SW480 (cell line): ENCODE measurements around the gene NXPH1.

Source experiments
- DNase-seq: peaks from one replicate; pipeline ENCODE4 v3.0.0-alpha.2; 2016; ENCODE audit warnings: low spot score

The NXPH1 gene

GRCh38 chr7:8597565-8597964, 164.2 kb downstream of the NXPH1 start:
- no peak for DNase-seq

DNA sequence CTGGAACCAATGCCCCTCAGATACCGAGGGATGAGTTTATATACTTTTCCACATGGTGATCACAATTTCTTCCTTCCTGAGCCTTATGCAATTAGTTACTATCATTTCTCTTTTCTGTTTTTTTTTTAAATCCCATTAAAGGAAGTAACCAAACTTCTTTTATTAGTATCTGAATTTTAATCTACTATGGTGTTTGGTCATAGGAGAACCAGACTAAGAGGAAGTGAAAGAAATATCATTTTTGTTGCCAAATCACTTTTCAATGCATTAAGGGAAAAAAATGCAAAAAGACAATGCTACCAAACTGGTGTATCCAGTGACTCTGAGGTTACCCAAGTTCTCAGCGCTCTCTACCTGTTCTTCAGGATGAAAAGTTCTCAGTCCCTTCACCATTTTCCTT, 167.7 kb downstream of the NXPH1 start:
- DNase-seq, result no peak

DNA sequence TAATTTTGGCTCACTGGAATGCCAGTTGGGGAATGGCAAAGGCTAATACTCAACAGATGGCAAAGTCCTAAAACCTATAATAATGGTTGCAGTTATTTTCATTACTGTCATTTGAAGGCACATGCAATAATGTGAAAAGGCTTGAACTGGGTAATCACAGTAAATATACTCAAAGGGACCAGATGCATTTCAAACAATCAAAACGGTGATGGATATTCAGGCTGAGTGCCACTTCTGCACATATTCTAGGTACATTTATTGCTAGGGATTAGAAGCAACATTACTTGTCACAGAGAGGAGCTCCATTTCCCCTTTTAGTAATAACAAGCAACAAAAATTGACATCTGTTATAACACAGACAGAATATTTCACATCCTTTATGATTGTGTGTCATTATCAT, 171.8 kb downstream of the NXPH1 start:
- DNase-seq, result no peak

- DNase-seq, result no peak
These were observed 179.2 kb downstream of the NXPH1 start for GRCh38 chr7:8612584-8612983.

DNA sequence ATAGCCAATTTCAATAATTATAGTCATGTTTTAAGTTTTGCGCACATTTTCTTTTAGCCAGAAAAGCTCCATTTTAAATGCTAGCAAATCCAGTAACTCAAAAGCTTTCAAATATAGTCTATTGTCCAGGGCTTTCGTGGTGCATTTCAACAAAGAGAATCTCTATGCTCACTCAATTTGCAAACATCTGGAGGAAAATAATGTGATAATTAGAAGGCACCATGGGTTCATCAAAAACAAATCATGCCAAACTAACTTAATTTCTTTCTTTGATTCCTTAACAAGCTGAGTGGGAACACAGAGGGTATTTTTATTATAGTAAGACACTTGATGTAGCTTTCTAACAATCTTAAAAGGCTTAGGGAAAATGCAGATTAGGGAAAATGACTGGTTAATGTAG, 179.8 kb downstream of the NXPH1 start:
- DNase-seq, result no peak

DNA sequence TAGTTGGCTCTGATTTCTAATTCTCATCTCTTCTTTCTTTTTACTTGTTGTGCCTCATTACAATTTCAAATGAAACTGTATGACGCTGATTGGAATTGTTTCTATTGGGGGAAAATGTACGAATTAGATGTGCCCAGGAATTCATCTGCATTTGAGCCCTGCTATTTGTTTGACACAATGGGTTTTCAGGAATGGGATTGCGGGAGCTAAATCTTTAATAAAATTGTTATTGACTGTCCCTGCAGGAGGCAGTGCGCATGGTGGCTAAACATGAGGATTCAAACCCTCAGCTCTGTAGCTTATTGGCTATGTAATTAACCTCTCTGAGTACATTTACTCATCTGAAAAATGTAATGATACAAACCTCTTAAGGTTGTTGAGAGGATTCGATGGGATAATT, 181.6 kb downstream of the NXPH1 start:
- DNase-seq, result no peak

DNA sequence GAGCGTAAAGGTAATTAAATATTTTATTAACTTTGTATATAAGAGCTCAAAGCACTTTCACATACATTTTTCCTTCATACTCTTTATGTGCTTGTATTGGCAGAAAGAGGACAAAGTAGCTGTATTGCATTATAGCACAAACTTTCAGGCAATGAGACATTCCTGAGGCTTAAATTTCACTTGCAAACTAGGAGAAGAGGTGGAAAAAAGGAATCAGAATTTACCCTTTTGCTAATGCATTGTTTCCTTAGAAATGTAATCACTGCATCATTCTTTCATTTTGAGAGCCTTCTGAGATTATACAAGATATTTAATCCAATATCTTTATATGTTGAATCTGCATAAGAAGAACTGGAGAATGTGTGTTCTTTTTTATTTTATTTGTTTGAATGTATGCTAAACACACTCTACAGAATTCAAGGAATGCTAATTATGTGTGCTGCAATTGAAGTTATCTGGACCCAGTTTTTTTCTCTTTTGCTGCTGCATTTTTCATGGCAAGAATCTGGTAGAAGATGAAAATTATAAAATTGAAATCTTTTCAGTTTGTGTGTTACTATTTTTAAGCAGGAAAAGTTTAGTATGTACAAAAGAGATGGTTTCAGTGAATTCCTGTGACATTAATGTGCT, 185.1 kb downstream of the NXPH1 start:
- no peak for DNase-seq

DNA sequence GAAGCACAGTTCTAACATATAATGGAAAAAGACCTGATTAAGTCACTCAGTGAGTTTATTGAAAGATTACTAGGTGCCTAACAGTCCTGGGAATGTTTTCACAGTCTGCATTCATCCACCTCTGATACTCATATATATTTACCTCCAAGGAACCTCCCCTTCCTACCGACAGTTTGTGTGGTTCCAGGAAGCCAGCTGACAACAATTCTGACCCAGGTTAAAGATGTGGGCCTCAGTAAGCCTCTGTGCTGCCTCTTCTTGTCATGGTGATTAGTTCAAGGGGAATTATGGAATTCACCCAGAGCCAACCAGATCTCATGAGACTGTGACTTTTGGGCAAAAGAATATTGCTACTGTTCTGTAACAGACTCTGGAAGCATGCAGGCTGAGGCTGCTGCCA, 186.8 kb downstream of the NXPH1 start:
- no peak for DNase-seq

GRCh38 chr7:8625612-8626011, 192.2 kb downstream of the NXPH1 start:
- DNase-seq, result no peak

- DNase-seq, result no peak
These were observed 193.9 kb downstream of the NXPH1 start for GRCh38 chr7:8627325-8627724.

- DNase-seq, result no peak
These were observed 195.2 kb downstream of the NXPH1 start for GRCh38 chr7:8628656-8629055.

GRCh38 chr7:8629504-8629903, 196.1 kb downstream of the NXPH1 start:
- no peak for DNase-seq

DNA sequence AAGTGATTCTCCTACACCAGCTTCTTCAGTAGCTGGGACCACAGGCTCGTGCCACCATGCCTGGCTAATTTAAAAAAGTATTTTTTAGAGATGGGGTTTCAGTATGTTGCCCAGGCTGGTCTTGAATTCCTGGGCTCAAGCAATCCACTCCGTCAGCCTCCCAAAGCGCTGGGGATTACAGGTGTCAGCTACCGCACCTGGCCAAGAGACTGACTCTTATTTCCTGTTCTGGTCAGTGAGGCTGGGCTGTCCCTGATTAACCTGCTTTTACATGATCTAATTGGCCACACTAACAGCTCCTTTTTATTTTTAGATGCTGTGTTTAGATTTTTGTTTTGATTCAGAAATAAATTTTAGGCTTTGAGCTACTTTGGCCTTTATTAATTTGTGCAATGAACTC, 203.9 kb downstream of the NXPH1 start:
- DNase-seq, result no peak

DNA sequence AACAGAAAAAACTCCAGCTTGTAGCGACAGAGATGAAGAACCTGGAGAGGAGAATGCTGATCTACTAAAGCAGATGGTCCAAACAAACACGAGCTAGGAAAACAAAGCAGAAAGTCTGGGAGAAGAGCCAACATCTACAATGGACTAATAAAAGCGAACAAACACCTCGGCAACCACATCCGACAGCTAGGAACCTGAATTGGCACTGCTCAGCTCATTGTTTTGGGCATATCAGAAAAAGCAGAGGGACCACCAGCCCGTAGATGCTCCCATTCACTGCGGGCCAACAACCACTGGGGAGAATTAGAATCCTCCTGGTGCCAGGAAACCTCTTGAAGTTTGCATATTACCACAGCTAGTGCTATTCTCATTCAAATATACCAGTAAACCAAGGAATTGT, 204.7 kb downstream of the NXPH1 start:
- peak; percentile 7 for DNase-seq

DNA sequence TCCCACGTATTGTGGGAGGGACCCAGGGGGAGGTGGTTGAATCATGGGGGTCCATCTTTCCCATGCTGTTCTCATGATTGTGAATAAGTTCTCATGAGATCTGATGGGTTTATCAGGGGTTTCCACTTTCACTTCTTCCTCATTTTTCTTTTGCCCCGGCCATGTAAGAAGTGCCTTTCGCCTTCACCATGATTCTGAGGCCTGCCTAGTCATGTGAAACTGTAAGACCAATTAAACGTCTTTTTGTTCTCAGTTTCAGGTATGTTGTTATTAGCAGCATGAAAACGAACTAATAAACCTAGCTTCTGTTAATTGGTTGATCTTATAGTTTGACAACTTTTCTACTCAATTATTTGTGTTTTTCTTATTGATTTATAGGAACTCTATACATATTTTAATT, 206.3 kb downstream of the NXPH1 start:
- no peak for DNase-seq

- DNase-seq, result no peak
These were observed 207.3 kb downstream of the NXPH1 start for GRCh38 chr7:8640671-8641070.

- DNase-seq, result no peak
These were observed 235.5 kb downstream of the NXPH1 start for GRCh38 chr7:8668627-8669500.

DNA sequence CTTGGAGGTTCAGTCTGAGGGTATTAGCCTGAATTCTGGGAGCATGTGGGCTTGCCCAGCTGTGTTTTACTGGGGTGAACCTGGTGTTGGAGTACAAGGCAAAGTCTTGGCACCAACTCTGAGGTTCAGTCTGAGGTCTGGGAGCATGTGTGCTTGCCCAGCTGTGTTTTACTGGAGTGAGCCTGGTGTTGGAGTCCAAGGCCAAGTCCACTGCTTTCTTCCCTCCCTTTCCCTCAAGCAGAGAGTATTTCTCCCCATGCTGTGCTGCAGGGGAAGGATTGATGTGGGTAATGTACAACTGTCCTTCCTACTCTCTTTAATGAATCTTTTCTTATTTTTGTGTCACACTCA, 236.1 kb downstream of the NXPH1 start:
- no peak for DNase-seq

GRCh38 chr7:8684426-8684825, 251.0 kb downstream of the NXPH1 start:
- no peak for DNase-seq

GRCh38 chr7:8699875-8700624, 266.6 kb downstream of the NXPH1 start:
- no peak for DNase-seq

- no peak for DNase-seq
These were observed 269.4 kb downstream of the NXPH1 start for GRCh38 chr7:8702807-8703206.

GRCh38 chr7:8710124-8710523, 276.7 kb downstream of the NXPH1 start:
- DNase-seq, result no peak

GRCh38 chr7:8714791-8715190, 281.4 kb downstream of the NXPH1 start:
- no peak for DNase-seq
